OCI-LY1 (cell line): ENCODE results near the gene ITIH4.

Experiments
- H2AFZ ChIP-seq: fragments of 200-600 bp; sonication (generic), shearing (Covaris generic); 2 replicates; pipeline ENCODE4 v1.6.0; 2014; ENCODE audit warnings: antibody characterized with exemption, mild to moderate bottlenecking, low read length
- H3F3A ChIP-seq: fragments of 200-600 bp; sonication (generic), shearing (Covaris generic); 2 replicates; pipeline ENCODE4 v1.6.0; 2014; ENCODE audit warnings: mild to moderate bottlenecking, antibody characterized with exemption, low read length, moderate library complexity; ENCODE audit not compliant: insufficient read depth
- H3K27ac ChIP-seq: fragments of 200-600 bp; sonication (generic); 2 replicates; pipeline ENCODE4 v1.5.1; 2014; ENCODE audit warnings: low read length, mixed run types, mild to moderate bottlenecking, low read depth; ENCODE audit not compliant: poor library complexity, severe bottlenecking
- H3K27me3 ChIP-seq: fragments of 200-600 bp; sonication (generic); 2 replicates; pipeline ENCODE4 v1.6.0; 2014; ENCODE audit warnings: antibody characterized with exemption, mild to moderate bottlenecking, low read length, moderate library complexity; ENCODE audit not compliant: insufficient read depth
- H3K36me3 ChIP-seq: fragments of 200-600 bp; sonication (generic); 2 replicates; pipeline ENCODE4 v1.6.1; 2014; ENCODE audit warnings: mild to moderate bottlenecking, antibody characterized with exemption, low read length, moderate library complexity, mixed read lengths; ENCODE audit not compliant: insufficient read depth
- H3K4me1 ChIP-seq: fragments of 200-600 bp; sonication (generic); 2 replicates; pipeline ENCODE4 v1.5.1; 2014; ENCODE audit warnings: mild to moderate bottlenecking, low read length, moderate library complexity; ENCODE audit not compliant: insufficient read depth, severe bottlenecking
- H3K4me2 ChIP-seq: fragments of 200-600 bp; sonication (generic), shearing (Covaris generic); 2 replicates; pipeline ENCODE4 v1.6.1; 2014; ENCODE audit warnings: low read length
- H3K4me3 ChIP-seq: fragments of 200-600 bp; sonication (generic); 2 replicates; pipeline ENCODE4 v1.5.1; 2014; ENCODE audit warnings: low read length, low read depth, mild to moderate bottlenecking, mixed read lengths; ENCODE audit not compliant: poor library complexity, severe bottlenecking
- H3K79me2 ChIP-seq: fragments of 200-600 bp; shearing (Covaris generic); 2 replicates; pipeline ENCODE4 v1.6.1; 2016; ENCODE audit warnings: mixed run types, low read length, mixed read lengths; ENCODE audit not compliant: insufficient read depth
- H3K9ac ChIP-seq: fragments of 200-600 bp; sonication (generic), shearing (Covaris generic); 2 replicates; pipeline ENCODE4 v1.6.1; 2014; ENCODE audit warnings: mild to moderate bottlenecking, low read length, mixed read lengths
- H3K9me2 ChIP-seq: fragments of 200-600 bp; sonication (generic), shearing (Covaris generic); 2 replicates; pipeline ENCODE4 v1.6.1; 2014; ENCODE audit warnings: low read depth, mild to moderate bottlenecking, low read length, mixed read lengths
- H3K9me3 ChIP-seq: fragments of 200-600 bp; shearing (Covaris generic); 2 replicates; pipeline ENCODE4 v1.6.1; 2014; ENCODE audit warnings: low read length, mixed read lengths
- H4K20me1 ChIP-seq: fragments of 200-600 bp; sonication (generic), shearing (Covaris generic); 2 replicates; pipeline ENCODE4 v1.6.0; 2016; ENCODE audit warnings: mild to moderate bottlenecking, low read length; ENCODE audit not compliant: insufficient read depth
- CTCF ChIP-seq: fragments of 200-600 bp; sonication (generic), shearing (Covaris generic); IDR thresholded peaks from 2 replicates; pipeline ENCODE4 v1.5.1; 2017; ENCODE audit warnings: mild to moderate bottlenecking, antibody characterized with exemption, low read length, moderate library complexity, mixed read lengths
- EZH2 ChIP-seq: fragments of 200-600 bp; sonication (generic), shearing (Covaris generic); IDR thresholded peaks from 2 replicates; pipeline ENCODE4 v1.8.0; 2017; ENCODE audit warnings: borderline replicate concordance, mixed run types, mild to moderate bottlenecking, antibody characterized with exemption, low read length, moderate library complexity, mixed read lengths

ITIH4 gene

GRCh38 chr3:52773361-52774065 is 57.0 kb downstream of the ITIH4 start:
- H3K4me1 ChIP-seq: peaks cover 32% of the 10 kb centered on the region
- peaks cover 2% of the 10 kb centered on the region; the same call in 1 of the 2 replicates for H3K36me3 ChIP-seq
- H4K20me1 ChIP-seq: no peaks in the 10 kb centered on the region
- no peak overlapping the region for H3K4me2 ChIP-seq
- no peaks in the 10 kb centered on the region for H3K79me2 ChIP-seq
- no peaks in the 10 kb centered on the region for H3F3A ChIP-seq
- TF ChIP-seq CTCF: no peak
- TF ChIP-seq EZH2: no peak
- no peaks in the 10 kb centered on the region for H3K27me3 ChIP-seq
- no peak overlapping the region for H3K9ac ChIP-seq
- no peak overlapping the region for H3K27ac ChIP-seq
- no peak overlapping the region for H3K4me3 ChIP-seq
- no peaks in the 10 kb centered on the region for H3K9me2 ChIP-seq
- no peaks in the 10 kb centered on the region for H3K9me3 ChIP-seq
- H2AFZ ChIP-seq: no peak overlapping the region

- peak overlapping the region; percentile 65; the same call in 1 of the 2 replicates for H3K4me2 ChIP-seq
Observed at GRCh38 chr3:52771702-52772101, 58.8 kb downstream of the ITIH4 start.

GRCh38 chr3:52771334-52771681 is 59.2 kb downstream of the ITIH4 start:
- peaks cover 9% of the 10 kb centered on the region; the same call in 1 of the 2 replicates for H3K36me3 ChIP-seq
- H3F3A ChIP-seq: no peaks in the 10 kb centered on the region
- H3K27me3 ChIP-seq: no peaks in the 10 kb centered on the region
- H3K9ac ChIP-seq: peak overlapping the region; percentile 80
- 0 out of 2 replicates have a peak overlapping the region, but pooled peaks have one; percentile 20 for H2AFZ ChIP-seq
- peaks cover 30% of the 10 kb centered on the region for H3K4me1 ChIP-seq
- TF ChIP-seq CTCF (no peak), EZH2 (no peak)
- no peaks in the 10 kb centered on the region for H3K9me3 ChIP-seq
- no peaks in the 10 kb centered on the region for H3K79me2 ChIP-seq
- H3K4me2 ChIP-seq: peak overlapping the region; percentile 65
- H4K20me1 ChIP-seq: no peaks in the 10 kb centered on the region
- H3K27ac ChIP-seq: peak overlapping the region; percentile 69
- H3K4me3 ChIP-seq: peak overlapping the region; percentile 84
- no peaks in the 10 kb centered on the region for H3K9me2 ChIP-seq

More at GRCh38 chr3:52771702-52772101, 58.8 kb downstream of the ITIH4 start:
- Histone ChIP-seq H3K9me3 (no peaks in the 10 kb centered on the region), H2AFZ (no peak overlapping the region), H3K36me3 (peaks cover 9% of the 10 kb centered on the region; the same call in 1 of the 2 replicates), H4K20me1 (no peaks in the 10 kb centered on the region), H3F3A (no peaks in the 10 kb centered on the region), H3K27ac (no peak overlapping the region), H3K4me1 (peaks cover 32% of the 10 kb centered on the region), H3K79me2 (no peaks in the 10 kb centered on the region), H3K9ac (no peak overlapping the region; the same call in 1 of the 2 replicates), H3K4me3 (no peak overlapping the region), H3K9me2 (no peaks in the 10 kb centered on the region), H3K27me3 (no peaks in the 10 kb centered on the region)
- no peak for TF ChIP-seq CTCF
- TF ChIP-seq EZH2: no peak
